Gastroesophageal sphincter (tissue), 3 donors: Measurements from ENCODE around the gene TET1.
"Not testable (repeated sequence)": the region's sequence is repeated elsewhere in the genome, so short reads cannot be mapped to it uniquely, and the experiment has no call there.

Experiments
- CTCF ChIP-seq, 4 experiments: fragments of 200-600 bp in 2 of 4; fragments of 450-650 bp in 2 of 4; sonication (generic) in 1 of 4; IDR thresholded peaks; one replicate each; pipeline ENCODE4 v1.5.1; 2017 to 2019; ENCODE audit warnings: antibody characterized with exemption in 4 of 4, mild to moderate bottlenecking in 2 of 4, moderate library complexity in 2 of 4
- EP300 ChIP-seq: sonication (generic); formaldehyde crosslinking; IDR thresholded peaks from one replicate; pipeline ENCODE4 v1.6.1; 2017; ENCODE audit warnings: antibody characterized with exemption, mild to moderate bottlenecking

- TF ChIP-seq EP300; CTCF (IDR thresholded peaks at IDR 0.05): not testable (repeated sequence)
Observed at GRCh38 chr10:68708987-68709386, 148.8 kb downstream of the TET1 start.
